Left ventricle myocardium inferior (tissue), 1 donor: ENCODE measurements around the gene DCLK1. TPM values are rescaled to one million over a fixed set of nuclear protein-coding genes. Genes with fewer than 3 reads are reported as not detected.

Source experiments
- DNase-seq: peaks from one replicate; pipeline ENCODE4 v3.0.0-alpha.2; 2020
- H3K27ac ChIP-seq: fragments of 200-600 bp; replicated peaks from 2 replicates; pipeline ENCODE4 v1.8.0; 2021
- H3K27me3 ChIP-seq: fragments of 200-600 bp; 2 replicates; pipeline ENCODE4 v1.8.0; 2021; ENCODE audit warnings: low read depth
- H3K36me3 ChIP-seq: fragments of 200-600 bp; 2 replicates; pipeline ENCODE4 v1.8.0; 2021
- H3K4me1 ChIP-seq: fragments of 200-600 bp; 2 replicates; pipeline ENCODE4 v1.8.0; 2021
- H3K4me3 ChIP-seq: fragments of 200-600 bp; 2 replicates; pipeline ENCODE4 v1.8.0; 2021; ENCODE audit warnings: mild to moderate bottlenecking, moderate library complexity
- H3K9me3 ChIP-seq: fragments of 200-600 bp; replicated peaks from 2 replicates; pipeline ENCODE4 v1.8.0; 2021
- intact Hi-C: fragments of 100-400 bp; cut with micrococcal nuclease; formaldehyde crosslinking; loops from one replicate; pipeline ENCODE4 v1.11.0; 2022
- total RNA-seq: library from RNA; stranded (reverse); fragmentation: NEBNext Ultra II Directional; extraction: Animal tissue kit (Norgen Biotek cat#: 25700); gene quantifications from one replicate; pipeline ENCODE4 v1.2.1, GENCODE V29; 2021
- TF ChIP-seq, protein P1 (sequence below): fragments of 200-600 bp; IDR thresholded peaks from 2 replicates; pipeline ENCODE4 v1.8.0; 2021; ENCODE audit warnings: antibody characterized with exemption, mild to moderate bottlenecking, borderline replicate concordance
- donor health status: DM: no; HTN: yes; CAD: no; lungs with severe emphysema.

DCLK1 gene
- total RNA-seq, 1 donor from 2014 or later = 8.4 TPM

DNA sequence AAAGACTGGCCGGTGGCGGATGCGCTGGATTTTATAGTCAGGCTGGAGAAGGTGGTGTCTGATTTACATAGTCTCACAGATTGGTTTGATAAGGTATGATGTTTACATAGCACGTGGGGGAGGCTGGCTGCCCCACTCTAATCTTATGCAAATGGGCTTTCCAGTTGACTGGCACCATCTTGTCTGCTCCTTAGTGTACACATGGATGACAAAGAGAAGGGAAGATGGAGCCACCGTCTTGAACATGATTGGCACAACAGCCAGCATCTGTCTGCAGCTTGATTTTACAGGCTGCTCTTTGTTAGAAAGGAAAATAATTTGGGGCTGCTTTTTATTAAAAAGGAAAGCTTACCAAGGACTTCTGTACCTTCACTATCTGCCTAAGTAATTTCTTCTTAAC, 389.5 kb downstream of the DCLK1 start:
- intact Hi-C loops = no loop called here
- peaks cover 12% of the 10 kb centered on the region for H3K4me1 ChIP-seq
- H3K36me3 ChIP-seq = no peaks in the 10 kb centered on the region
- no peak overlapping the region for H3K4me3 ChIP-seq
- H3K27me3 ChIP-seq = no peaks in the 10 kb centered on the region
- no peaks in the 10 kb centered on the region for H3K9me3 ChIP-seq
- no peak for DNase-seq
- no peak overlapping the region for H3K27ac ChIP-seq
- TF ChIP-seq, protein P1, sequence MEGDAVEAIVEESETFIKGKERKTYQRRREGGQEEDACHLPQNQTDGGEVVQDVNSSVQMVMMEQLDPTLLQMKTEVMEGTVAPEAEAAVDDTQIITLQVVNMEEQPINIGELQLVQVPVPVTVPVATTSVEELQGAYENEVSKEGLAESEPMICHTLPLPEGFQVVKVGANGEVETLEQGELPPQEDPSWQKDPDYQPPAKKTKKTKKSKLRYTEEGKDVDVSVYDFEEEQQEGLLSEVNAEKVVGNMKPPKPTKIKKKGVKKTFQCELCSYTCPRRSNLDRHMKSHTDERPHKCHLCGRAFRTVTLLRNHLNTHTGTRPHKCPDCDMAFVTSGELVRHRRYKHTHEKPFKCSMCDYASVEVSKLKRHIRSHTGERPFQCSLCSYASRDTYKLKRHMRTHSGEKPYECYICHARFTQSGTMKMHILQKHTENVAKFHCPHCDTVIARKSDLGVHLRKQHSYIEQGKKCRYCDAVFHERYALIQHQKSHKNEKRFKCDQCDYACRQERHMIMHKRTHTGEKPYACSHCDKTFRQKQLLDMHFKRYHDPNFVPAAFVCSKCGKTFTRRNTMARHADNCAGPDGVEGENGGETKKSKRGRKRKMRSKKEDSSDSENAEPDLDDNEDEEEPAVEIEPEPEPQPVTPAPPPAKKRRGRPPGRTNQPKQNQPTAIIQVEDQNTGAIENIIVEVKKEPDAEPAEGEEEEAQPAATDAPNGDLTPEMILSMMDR = no peak

DNA sequence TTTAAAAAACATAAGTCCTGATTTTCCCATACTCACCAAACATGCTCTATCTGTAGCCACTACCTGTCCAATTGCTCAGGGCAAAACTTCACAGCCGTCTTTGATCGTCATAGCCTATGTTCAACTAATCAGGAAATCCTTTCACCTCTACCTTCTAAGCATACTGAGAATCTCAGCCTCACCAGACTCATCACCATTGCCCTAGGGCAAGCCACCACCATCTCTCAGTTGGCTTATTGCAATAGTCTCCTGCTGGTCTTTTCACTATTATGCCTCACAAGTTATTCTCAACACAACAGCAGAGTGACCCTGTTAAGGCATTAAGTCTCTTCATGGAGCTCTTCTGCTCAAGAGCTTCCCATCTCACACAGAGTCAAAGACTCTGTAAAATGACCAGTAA, 394.3 kb downstream of the DCLK1 start:
- no peaks in the 10 kb centered on the region for H3K27me3 ChIP-seq
- no peak for DNase-seq
- H3K9me3 ChIP-seq = no peaks in the 10 kb centered on the region
- TF ChIP-seq, protein P1 = no peak
- intact Hi-C loops = no loop called here
- H3K27ac ChIP-seq = no peak overlapping the region
- H3K36me3 ChIP-seq = no peaks in the 10 kb centered on the region
- no peak overlapping the region for H3K4me3 ChIP-seq
- H3K4me1 ChIP-seq = peaks cover 27% of the 10 kb centered on the region

DNA sequence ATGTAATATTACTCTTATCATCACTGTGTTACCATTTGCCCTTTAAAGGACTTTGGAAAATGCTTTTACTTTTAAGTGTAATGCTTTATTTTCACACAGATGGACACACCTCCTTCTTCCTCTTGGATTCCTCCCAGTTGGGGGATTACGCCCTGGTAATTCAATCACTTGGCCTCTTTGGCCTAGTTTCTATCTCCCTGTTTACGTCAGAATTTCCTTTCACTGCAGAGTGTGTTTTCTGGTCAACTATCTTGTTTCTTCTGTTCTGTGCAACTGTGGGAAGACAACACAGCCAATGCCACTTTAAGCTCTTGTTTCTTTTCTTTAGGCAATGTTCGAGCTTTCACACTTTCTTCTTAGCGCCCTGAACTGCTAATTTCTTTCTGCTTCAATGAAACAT, 397.4 kb downstream of the DCLK1 start:
- intact Hi-C loops = no loop called here
- peak overlapping the region; percentile 84 for H3K27ac ChIP-seq
- H3K36me3 ChIP-seq = no peaks in the 10 kb centered on the region
- H3K9me3 ChIP-seq = no peaks in the 10 kb centered on the region
- H3K27me3 ChIP-seq = no peaks in the 10 kb centered on the region
- no peak overlapping the region for H3K4me3 ChIP-seq
- no peak for DNase-seq
- TF ChIP-seq, protein P1 = no peak
- H3K4me1 ChIP-seq = peaks cover 48% of the 10 kb centered on the region

DNA sequence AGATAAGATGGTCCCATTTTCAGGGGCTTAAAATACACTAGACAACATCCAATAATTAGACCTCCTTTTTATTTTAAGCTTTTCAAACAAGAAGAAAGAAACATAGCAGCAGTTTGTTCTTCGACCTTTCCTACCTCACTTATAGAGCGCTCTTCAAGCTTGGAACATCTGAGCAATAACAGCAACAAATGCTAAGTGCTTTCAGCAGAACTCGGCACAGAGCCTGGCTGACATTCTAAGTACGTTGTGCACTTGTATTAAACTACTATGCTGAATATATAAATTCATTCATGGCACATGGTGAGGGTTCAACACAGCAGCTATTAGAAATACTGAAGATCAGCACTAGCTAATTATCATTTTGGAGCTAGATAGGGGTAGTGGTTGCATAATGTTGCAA, 398.6 kb downstream of the DCLK1 start:
- Histone ChIP-seq H3K27me3 (no peaks in the 10 kb centered on the region), H3K4me3 (no peak overlapping the region), H3K9me3 (no peaks in the 10 kb centered on the region), H3K4me1 (peaks cover 60% of the 10 kb centered on the region), H3K27ac (peak overlapping the region; percentile 84), H3K36me3 (no peaks in the 10 kb centered on the region)
- peak; percentile 54 for DNase-seq
- intact Hi-C loops = no loop called here
- TF ChIP-seq, protein P1 = no peak

DNA sequence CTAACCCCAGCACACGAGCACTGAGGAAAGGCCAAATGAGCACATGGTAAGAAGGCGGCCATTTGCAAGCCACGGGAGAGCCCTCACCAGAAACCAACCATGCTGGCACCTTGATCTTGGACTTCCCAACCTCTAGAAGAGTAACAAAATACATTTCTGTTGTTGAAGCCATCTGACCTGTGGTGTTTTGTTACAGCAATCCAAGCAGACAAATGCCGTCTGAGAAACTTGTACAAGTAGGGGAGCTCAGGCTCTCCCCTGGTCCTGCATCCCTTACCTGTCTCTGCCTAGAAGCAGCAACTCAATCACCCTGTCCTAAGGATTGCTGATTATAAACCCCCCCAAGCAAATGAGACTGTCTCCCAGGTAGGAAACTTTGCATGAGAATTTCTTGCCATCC, 399.7 kb downstream of the DCLK1 start:
- no peaks in the 10 kb centered on the region for H3K36me3 ChIP-seq
- H3K4me1 ChIP-seq = peaks cover 62% of the 10 kb centered on the region
- DNase-seq = no peak
- TF ChIP-seq, protein P1 = no peak
- H3K9me3 ChIP-seq = no peaks in the 10 kb centered on the region
- H3K27ac ChIP-seq = peak overlapping the region; percentile 84
- H3K4me3 ChIP-seq = no peak overlapping the region
- no peaks in the 10 kb centered on the region for H3K27me3 ChIP-seq
- intact Hi-C loops = no loop called here
